Jurkat, Clone E6-1 (cell line): Measurements from ENCODE around the gene SHC3.

Source experiments
- DNase-seq: peaks from one replicate; pipeline ENCODE4 v3.0.0-alpha.2; 2011; ENCODE audit warnings: low read depth, low spot score
- H3K4me3 ChIP-seq: 2 replicates; pipeline ENCODE4 v1.5.1; 2011; ENCODE audit warnings: mild to moderate bottlenecking, low read length, control low read depth, moderate library complexity

SHC3 gene

GRCh38 chr9:89012294-89013042, 166.2 kb downstream of the SHC3 start:
- no peak overlapping the region for H3K4me3 ChIP-seq
- no peak for DNase-seq

GRCh38 chr9:89011683-89012082, 166.9 kb downstream of the SHC3 start:
- DNase-seq: no peak
- no peak overlapping the region for H3K4me3 ChIP-seq

- no peak for DNase-seq
- H3K4me3 ChIP-seq: no peak overlapping the region
Measured at GRCh38 chr9:89010526-89011111, 168.0 kb downstream of the SHC3 start.

- H3K4me3 ChIP-seq: no peak overlapping the region
- no peak for DNase-seq
Measured at GRCh38 chr9:89010056-89010455, 168.6 kb downstream of the SHC3 start.

GRCh38 chr9:89009546-89009840, 169.1 kb downstream of the SHC3 start:
- DNase-seq: no peak
- no peak overlapping the region for H3K4me3 ChIP-seq

- no peak overlapping the region for H3K4me3 ChIP-seq
- DNase-seq: no peak
Measured at GRCh38 chr9:89008744-89009545, 169.7 kb downstream of the SHC3 start.

- no peak for DNase-seq
- H3K4me3 ChIP-seq: no peak overlapping the region
Measured at GRCh38 chr9:89008055-89008743, 170.4 kb downstream of the SHC3 start.

- H3K4me3 ChIP-seq: no peak overlapping the region
- DNase-seq: no peak
Measured at GRCh38 chr9:89006996-89007967, 171.3 kb downstream of the SHC3 start.

GRCh38 chr9:89006267-89006666, 172.4 kb downstream of the SHC3 start:
- no peak overlapping the region for H3K4me3 ChIP-seq
- no peak for DNase-seq

- H3K4me3 ChIP-seq: no peak overlapping the region
- no peak for DNase-seq
Measured at GRCh38 chr9:89005323-89005722, 173.3 kb downstream of the SHC3 start.

- H3K4me3 ChIP-seq: no peak overlapping the region
- no peak for DNase-seq
Measured at GRCh38 chr9:89002987-89003386, 175.6 kb downstream of the SHC3 start.

GRCh38 chr9:89001917-89002540, 176.6 kb downstream of the SHC3 start:
- H3K4me3 ChIP-seq: no peak overlapping the region
- no peak for DNase-seq

- no peak overlapping the region for H3K4me3 ChIP-seq
- DNase-seq: peak; percentile 75
Measured at GRCh38 chr9:89000973-89001916, 177.4 kb downstream of the SHC3 start.

- DNase-seq: no peak
Measured at GRCh38 chr9:89000371-89000781, 178.2 kb downstream of the SHC3 start.

GRCh38 chr9:88998911-88999310, 179.7 kb downstream of the SHC3 start:
- H3K4me3 ChIP-seq: no peak overlapping the region
- no peak for DNase-seq

More at GRCh38 chr9:89000371-89000781, 178.2 kb downstream of the SHC3 start:
- no peak overlapping the region for H3K4me3 ChIP-seq

- H3K4me3 ChIP-seq: no peak overlapping the region
- DNase-seq: peak; percentile 57
Measured at GRCh38 chr9:88998503-88998902, 180.1 kb downstream of the SHC3 start.

GRCh38 chr9:88997646-88998045, 181.0 kb downstream of the SHC3 start:
- no peak for DNase-seq
- H3K4me3 ChIP-seq: no peak overlapping the region
